Activated B cell treated with CpG ODN at 0.5 μM for 24 hours (primary cell): Measurements from ENCODE around the gene NRP2. TPM values are rescaled to one million over a fixed set of nuclear protein-coding genes. Genes with fewer than 3 reads are reported as not detected.
A peak's percentile ranks its signal among the peaks of the same experiment; 100 is the strongest.

Experiments
- ATAC-seq: fragments of 200-7000 bp; cut with Tn5 transposase; one replicate; pipeline ENCODE4 v1.10.0; 2021; ENCODE audit warnings: low read depth, mild to moderate bottlenecking, moderate library complexity
- CTCF ChIA-PET: fragments of 350-600 bp; sonication (Branson Sonifier 250); formaldehyde crosslinking; loops from one replicate; lab custom pipeline; 2021; ENCODE audit warnings: antibody characterized with exemption; lab: Charles Lee
- POLR2A ChIA-PET: fragments of 350-600 bp; sonication (Branson Sonifier 250); formaldehyde crosslinking; loops from one replicate; lab custom pipeline; 2021; ENCODE audit warnings: antibody characterized with exemption; lab: Charles Lee
- DNase-seq: peaks from one replicate; pipeline ENCODE4 v3.0.0; 2022
- H3K27ac Mint-ChIP-seq: one replicate; pipeline ENCODE4 v1.8.0; 2020; ENCODE audit warnings: mixed read lengths
- H3K27me3 Mint-ChIP-seq: one replicate; pipeline ENCODE4 v1.8.0; 2021; ENCODE audit warnings: mixed read lengths
- H3K36me3 Mint-ChIP-seq: one replicate; pipeline ENCODE4 v1.8.0; 2021; ENCODE audit warnings: low read depth, mixed read lengths
- H3K4me1 Mint-ChIP-seq: one replicate; pipeline ENCODE4 v1.8.0; 2021; ENCODE audit warnings: mixed read lengths
- H3K4me3 Mint-ChIP-seq: one replicate; pipeline ENCODE4 v1.8.0; 2020; ENCODE audit warnings: mild to moderate bottlenecking, mixed read lengths
- H3K9me3 Mint-ChIP-seq: one replicate; pipeline ENCODE4 v1.8.0; 2020; ENCODE audit warnings: mixed read lengths
- CTCF ChIP-seq: fragments of 200-600 bp; IDR thresholded peaks from one replicate; pipeline ENCODE4 v1.8.0; 2022; ENCODE audit warnings: antibody characterized with exemption, mild to moderate bottlenecking
- intact Hi-C: fragments of 100-400 bp; cut with micrococcal nuclease; formaldehyde crosslinking; loops from one replicate; pipeline ENCODE4 v1.15.1; 2024
- total RNA-seq: library from RNA; stranded (reverse); gene quantifications from 2 replicates; pipeline ENCODE4 v1.2.3, GENCODE V29; 2022

Gene NRP2
- total RNA-seq, 1 donor from 2014 or later: 10.2 TPM

- no peak for TF ChIP-seq CTCF
- DNase-seq (no peak), ATAC-seq (peak; percentile 14)
- ChIA-PET CTCF (no interaction called here), POLR2A (no interaction called here)
- H3K4me3 Mint-ChIP-seq: no peak overlapping the region
- no peak overlapping the region for H3K27ac Mint-ChIP-seq
- peaks cover 2% of the 10 kb centered on the region for H3K36me3 Mint-ChIP-seq
- H3K9me3 Mint-ChIP-seq: no peaks in the 10 kb centered on the region
- H3K4me1 Mint-ChIP-seq: no peaks in the 10 kb centered on the region
- intact Hi-C loops: no loop called here
- no peaks in the 10 kb centered on the region for H3K27me3 Mint-ChIP-seq
Observed at GRCh38 chr2:205748639-205749038, 66.3 kb downstream of the NRP2 start.

GRCh38 chr2:205749078-205749477 lies 66.8 kb downstream of the NRP2 start:
- ATAC-seq (no peak), DNase-seq (no peak)
- intact Hi-C loops: no loop called here
- ChIA-PET CTCF (no interaction called here), POLR2A (no interaction called here)
- no peak overlapping the region for H3K27ac Mint-ChIP-seq
- H3K4me1 Mint-ChIP-seq: no peaks in the 10 kb centered on the region
- H3K36me3 Mint-ChIP-seq: peaks cover 2% of the 10 kb centered on the region
- TF ChIP-seq CTCF: no peak
- no peaks in the 10 kb centered on the region for H3K27me3 Mint-ChIP-seq
- H3K9me3 Mint-ChIP-seq: no peaks in the 10 kb centered on the region
- no peak overlapping the region for H3K4me3 Mint-ChIP-seq

GRCh38 chr2:205750797-205751196 lies 68.5 kb downstream of the NRP2 start:
- H3K4me3 Mint-ChIP-seq: no peak overlapping the region
- H3K27me3 Mint-ChIP-seq: no peaks in the 10 kb centered on the region
- H3K4me1 Mint-ChIP-seq: no peaks in the 10 kb centered on the region
- DNase-seq: no peak
- intact Hi-C loops: no loop called here
- no peak for TF ChIP-seq CTCF
- H3K36me3 Mint-ChIP-seq: peaks cover 2% of the 10 kb centered on the region
- no peak for ATAC-seq
- POLR2A ChIA-PET: no interaction called here
- H3K9me3 Mint-ChIP-seq: no peaks in the 10 kb centered on the region
- CTCF ChIA-PET: no interaction called here
- H3K27ac Mint-ChIP-seq: no peak overlapping the region

GRCh38 chr2:205751569-205752031 lies 69.3 kb downstream of the NRP2 start:
- Mint-ChIP-seq H3K27me3 (no peaks in the 10 kb centered on the region), H3K36me3 (no peaks in the 10 kb centered on the region), H3K27ac (no peak overlapping the region), H3K4me3 (no peak overlapping the region), H3K4me1 (no peaks in the 10 kb centered on the region), H3K9me3 (no peaks in the 10 kb centered on the region)
- no peak for TF ChIP-seq CTCF
- DNase-seq (no peak), ATAC-seq (no peak)
- intact Hi-C loops: no loop called here
- CTCF ChIA-PET: no interaction called here
- POLR2A ChIA-PET: no interaction called here

GRCh38 chr2:205752296-205752820 lies 70.1 kb downstream of the NRP2 start:
- ChIA-PET POLR2A (no interaction called here), CTCF (no interaction called here)
- Mint-ChIP-seq H3K4me3 (no peak overlapping the region), H3K27me3 (no peaks in the 10 kb centered on the region), H3K9me3 (no peaks in the 10 kb centered on the region), H3K27ac (no peak overlapping the region), H3K36me3 (no peaks in the 10 kb centered on the region), H3K4me1 (no peaks in the 10 kb centered on the region)
- no peak for TF ChIP-seq CTCF
- intact Hi-C loops: no loop called here
- no peak for DNase-seq
- ATAC-seq: no peak
